Breast epithelium (tissue), 3 donors: ENCODE measurements around the gene PTCD2.

Experiments used
- POLR2A ChIP-seq: fragments of 450-650 bp; IDR thresholded peaks from one replicate; pipeline ENCODE4 v1.6.1; 2016; ENCODE audit warnings: antibody characterized with exemption, mild to moderate bottlenecking, moderate library complexity
- POLR2AphosphoS5 ChIP-seq, 3 donors: sonication (generic); formaldehyde crosslinking; IDR thresholded peaks; one replicate each; pipeline ENCODE4 v1.6.1; 2017; ENCODE audit warnings: antibody characterized with exemption in 3 of 3
- TF ChIP-seq, protein P1 (sequence below), 3 donors: fragments of 450-650 bp; IDR thresholded peaks; one replicate each; pipeline ENCODE4 v1.5.1; 2016 to 2017; ENCODE audit warnings: antibody characterized with exemption in 3 of 3, mild to moderate bottlenecking in 3 of 3, moderate library complexity in 3 of 3

DNA sequence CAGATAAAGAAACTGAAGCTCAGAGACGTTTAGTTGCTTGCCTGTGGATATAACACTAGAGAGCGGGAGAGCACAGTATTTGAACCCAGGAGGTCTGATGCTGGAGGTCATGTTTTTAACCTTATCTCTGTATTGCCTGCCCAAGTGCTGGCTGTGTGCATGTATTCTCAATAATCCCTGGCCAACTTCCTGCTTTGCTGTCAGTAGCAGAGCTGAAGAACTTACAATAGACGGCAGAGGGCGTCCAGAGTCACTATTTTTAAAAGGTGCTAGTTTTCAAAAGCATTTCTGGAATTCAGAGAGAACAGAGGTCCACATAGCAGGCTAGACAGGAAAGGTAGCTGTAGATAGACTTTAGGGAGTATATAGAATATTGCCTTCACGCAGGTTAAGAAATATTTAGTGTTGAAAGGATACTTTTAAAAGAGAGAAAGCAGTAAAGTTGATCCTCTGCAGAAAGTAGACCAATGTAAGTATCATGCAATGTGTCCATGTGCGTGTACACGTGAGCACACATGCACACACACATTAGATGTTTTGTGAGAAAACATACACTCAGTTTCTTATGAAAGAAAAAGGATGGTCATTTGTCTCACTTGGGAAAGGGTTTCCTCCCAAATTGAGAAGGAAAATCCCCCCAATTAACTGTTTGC lies 46.3 kb downstream of the PTCD2 start:
- TF ChIP-seq POLR2A (no peak), POLR2AphosphoS5 (IDR thresholded peaks at IDR 0.05) (peak in 2 of 3 donors; percentile 9 to 39)
- TF ChIP-seq, protein P1, sequence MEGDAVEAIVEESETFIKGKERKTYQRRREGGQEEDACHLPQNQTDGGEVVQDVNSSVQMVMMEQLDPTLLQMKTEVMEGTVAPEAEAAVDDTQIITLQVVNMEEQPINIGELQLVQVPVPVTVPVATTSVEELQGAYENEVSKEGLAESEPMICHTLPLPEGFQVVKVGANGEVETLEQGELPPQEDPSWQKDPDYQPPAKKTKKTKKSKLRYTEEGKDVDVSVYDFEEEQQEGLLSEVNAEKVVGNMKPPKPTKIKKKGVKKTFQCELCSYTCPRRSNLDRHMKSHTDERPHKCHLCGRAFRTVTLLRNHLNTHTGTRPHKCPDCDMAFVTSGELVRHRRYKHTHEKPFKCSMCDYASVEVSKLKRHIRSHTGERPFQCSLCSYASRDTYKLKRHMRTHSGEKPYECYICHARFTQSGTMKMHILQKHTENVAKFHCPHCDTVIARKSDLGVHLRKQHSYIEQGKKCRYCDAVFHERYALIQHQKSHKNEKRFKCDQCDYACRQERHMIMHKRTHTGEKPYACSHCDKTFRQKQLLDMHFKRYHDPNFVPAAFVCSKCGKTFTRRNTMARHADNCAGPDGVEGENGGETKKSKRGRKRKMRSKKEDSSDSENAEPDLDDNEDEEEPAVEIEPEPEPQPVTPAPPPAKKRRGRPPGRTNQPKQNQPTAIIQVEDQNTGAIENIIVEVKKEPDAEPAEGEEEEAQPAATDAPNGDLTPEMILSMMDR (IDR thresholded peaks at IDR 0.05), result peak; percentile 68 to 91 (median 83)
